Activated B cell treated with CpG ODN at 0.5 μM for 24 hours (primary cell): ENCODE measurements around the gene PRRG4. TPM values are rescaled to one million over a fixed set of nuclear protein-coding genes. Genes with fewer than 3 reads are reported as not detected.

ENCODE experiments used
- ATAC-seq: fragments of 200-7000 bp; cut with Tn5 transposase; one replicate; pipeline ENCODE4 v1.10.0; 2021; ENCODE audit warnings: low read depth, mild to moderate bottlenecking, moderate library complexity
- CTCF ChIA-PET: fragments of 350-600 bp; sonication (Branson Sonifier 250); formaldehyde crosslinking; loops from one replicate; lab custom pipeline; 2021; ENCODE audit warnings: antibody characterized with exemption; lab: Charles Lee
- POLR2A ChIA-PET: fragments of 350-600 bp; sonication (Branson Sonifier 250); formaldehyde crosslinking; loops from one replicate; lab custom pipeline; 2021; ENCODE audit warnings: antibody characterized with exemption; lab: Charles Lee
- DNase-seq: peaks from one replicate; pipeline ENCODE4 v3.0.0; 2022
- H3K27ac Mint-ChIP-seq: one replicate; pipeline ENCODE4 v1.8.0; 2020; ENCODE audit warnings: mixed read lengths
- H3K27me3 Mint-ChIP-seq: one replicate; pipeline ENCODE4 v1.8.0; 2021; ENCODE audit warnings: mixed read lengths
- H3K36me3 Mint-ChIP-seq: one replicate; pipeline ENCODE4 v1.8.0; 2021; ENCODE audit warnings: low read depth, mixed read lengths
- H3K4me1 Mint-ChIP-seq: one replicate; pipeline ENCODE4 v1.8.0; 2021; ENCODE audit warnings: mixed read lengths
- H3K4me3 Mint-ChIP-seq: one replicate; pipeline ENCODE4 v1.8.0; 2020; ENCODE audit warnings: mild to moderate bottlenecking, mixed read lengths
- H3K9me3 Mint-ChIP-seq: one replicate; pipeline ENCODE4 v1.8.0; 2020; ENCODE audit warnings: mixed read lengths
- CTCF ChIP-seq: fragments of 200-600 bp; IDR thresholded peaks from one replicate; pipeline ENCODE4 v1.8.0; 2022; ENCODE audit warnings: antibody characterized with exemption, mild to moderate bottlenecking
- intact Hi-C: fragments of 100-400 bp; cut with micrococcal nuclease; formaldehyde crosslinking; loops from one replicate; pipeline ENCODE4 v1.15.1; 2024
- total RNA-seq: library from RNA; stranded (reverse); gene quantifications from 2 replicates; pipeline ENCODE4 v1.2.3, GENCODE V29; 2022

PRRG4 gene
- total RNA-seq, 1 donor from 2014 or later = 0.33 TPM

- Mint-ChIP-seq H3K36me3 (no peaks in the 10 kb centered on the region), H3K4me3 (no peak overlapping the region), H3K9me3 (peaks cover 8% of the 10 kb centered on the region), H3K4me1 (no peaks in the 10 kb centered on the region), H3K27me3 (peaks cover 8% of the 10 kb centered on the region), H3K27ac (no peak overlapping the region)
- POLR2A ChIA-PET = no interaction called here
- CTCF ChIA-PET = no interaction called here
- TF ChIP-seq CTCF = no peak
- ATAC-seq (no peak), DNase-seq (no peak)
- intact Hi-C loops = no loop called here
Observed at GRCh38 chr11:32874132-32874531, 44.4 kb downstream of the PRRG4 start.

- Mint-ChIP-seq H3K27me3 (peaks cover 3% of the 10 kb centered on the region), H3K4me3 (no peak overlapping the region), H3K9me3 (no peaks in the 10 kb centered on the region), H3K27ac (no peak overlapping the region), H3K36me3 (no peaks in the 10 kb centered on the region), H3K4me1 (no peaks in the 10 kb centered on the region)
- ATAC-seq (no peak), DNase-seq (no peak)
- POLR2A ChIA-PET = interaction anchor here (1.4 kb wide), 1 partner anchor 11 kb away, joined by 6 read pairs; the partner anchor contains the start of gene QSER1
- CTCF ChIA-PET = no interaction called here
- intact Hi-C loops = no loop called here
- no peak for TF ChIP-seq CTCF
Observed at GRCh38 chr11:32881286-32881685, 51.6 kb downstream of the PRRG4 start.

GRCh38 chr11:32883421-32883820, 53.7 kb downstream of the PRRG4 start:
- H3K36me3 Mint-ChIP-seq = no peaks in the 10 kb centered on the region

GRCh38 chr11:32884023-32884422, 54.3 kb downstream of the PRRG4 start:
- Mint-ChIP-seq H3K4me1 (no peaks in the 10 kb centered on the region), H3K27ac (no peak overlapping the region), H3K36me3 (no peaks in the 10 kb centered on the region), H3K27me3 (no peaks in the 10 kb centered on the region), H3K4me3 (no peak overlapping the region), H3K9me3 (no peaks in the 10 kb centered on the region)
- intact Hi-C loops = loop anchor here (1.0 kb wide), 1 partner anchor 181 kb away; no protein-coding TSS in a partner anchor
- ATAC-seq = no peak
- CTCF ChIA-PET = no interaction called here
- DNase-seq = no peak
- TF ChIP-seq CTCF = no peak
- POLR2A ChIA-PET = no interaction called here

More at GRCh38 chr11:32883421-32883820, 53.7 kb downstream of the PRRG4 start:
- ChIA-PET CTCF (no interaction called here), POLR2A (no interaction called here)
- H3K27me3 Mint-ChIP-seq = no peaks in the 10 kb centered on the region
- H3K4me3 Mint-ChIP-seq = no peak overlapping the region
- H3K9me3 Mint-ChIP-seq = no peaks in the 10 kb centered on the region
- intact Hi-C loops = no loop called here
- no peak for DNase-seq
- no peak for ATAC-seq
- H3K4me1 Mint-ChIP-seq = no peaks in the 10 kb centered on the region
- no peak for TF ChIP-seq CTCF
- no peak overlapping the region for H3K27ac Mint-ChIP-seq

DNA sequence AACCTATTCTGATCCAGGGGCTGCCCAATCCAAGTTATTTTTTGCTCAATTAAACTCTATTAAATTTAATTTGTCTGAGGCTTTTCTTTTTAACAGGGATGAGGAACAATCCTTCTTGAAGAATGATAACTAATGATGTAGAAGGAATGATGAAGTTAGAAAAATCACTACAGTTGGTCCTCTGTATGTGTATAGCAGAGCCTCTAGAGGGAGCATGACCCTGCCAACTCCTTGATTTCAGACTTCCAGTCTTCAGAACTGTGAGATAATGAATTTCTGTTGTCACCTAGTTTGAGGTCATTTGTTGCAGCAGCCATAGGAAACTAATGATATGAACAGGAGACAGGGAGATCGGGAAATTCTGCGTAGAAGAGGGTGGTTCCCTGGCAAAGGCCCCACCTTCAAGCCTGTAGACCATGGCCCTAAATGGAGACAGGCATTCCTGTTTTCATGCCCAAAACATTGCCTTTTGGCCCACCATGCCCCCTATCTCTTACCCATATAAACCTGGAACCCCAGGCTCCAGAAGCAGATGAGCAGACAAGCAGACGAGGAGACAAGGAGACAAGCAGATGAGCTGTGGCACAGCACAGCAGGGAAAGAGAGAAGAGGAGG, 55.1 kb downstream of the PRRG4 start:
- H3K27me3 Mint-ChIP-seq = no peaks in the 10 kb centered on the region
- ChIA-PET POLR2A (no interaction called here), CTCF (no interaction called here)
- no peaks in the 10 kb centered on the region for H3K36me3 Mint-ChIP-seq
- intact Hi-C loops = loop anchor here (1.0 kb wide), 1 partner anchor 180 kb away; no protein-coding TSS in a partner anchor
- H3K9me3 Mint-ChIP-seq = no peaks in the 10 kb centered on the region
- ATAC-seq (no peak), DNase-seq (no peak)
- H3K27ac Mint-ChIP-seq = no peak overlapping the region
- H3K4me1 Mint-ChIP-seq = no peaks in the 10 kb centered on the region
- TF ChIP-seq CTCF = no peak
- no peak overlapping the region for H3K4me3 Mint-ChIP-seq
